ENCODE measurements around the gene NECAB3.

GRCh38 chr20:33713865-33714367 lies 39.7 kb upstream of the NECAB3 start:
- TF ChIP-seq CTCF (IDR thresholded peaks at IDR 0.05), result no peak
- no peak for TF ChIP-seq POLR2AphosphoS5 (IDR thresholded peaks at IDR 0.05; ENCODE audit: insufficient read depth in 1 of 2, low read depth in 1 of 2)

Measured in vagina (tissue), 2 donors.